Stimulated activated CD4-positive, alpha-beta T cell treated with anti-CD3 and anti-CD28 coated beads, Interleukin-12 subunit alpha, Interleukin-12 subunit beta, amount 100 ng/mL, for 48 hours (primary cell): ENCODE measurements around the gene RWDD2A.

ENCODE experiments used
- DNase-seq, 3 donors: peaks; one replicate each; pipeline ENCODE4 v3.0.0-alpha.2; 2020; ENCODE audit warnings: low read depth in 2 of 3, low spot score in 1 of 3

RWDD2A gene

GRCh38 chr6:83198486-83199172 lies 5.5 kb downstream of the RWDD2A start:
- no peak for DNase-seq

GRCh38 chr6:83199173-83199862 lies 6.2 kb downstream of the RWDD2A start:
- DNase-seq: no peak

- DNase-seq: no peak
Measured at GRCh38 chr6:83199863-83200225, 6.7 kb downstream of the RWDD2A start.

GRCh38 chr6:83202031-83202430 lies 8.9 kb downstream of the RWDD2A start:
- no peak for DNase-seq

GRCh38 chr6:83215131-83216047 lies 22.2 kb downstream of the RWDD2A start:
- DNase-seq: peak; percentile 26 to 44 (median 28)

GRCh38 chr6:83216806-83217205 lies 23.6 kb downstream of the RWDD2A start:
- DNase-seq: no peak

GRCh38 chr6:83218646-83219045 lies 25.5 kb downstream of the RWDD2A start:
- DNase-seq: no peak

- no peak for DNase-seq
Measured at GRCh38 chr6:83220121-83220520, 27.0 kb downstream of the RWDD2A start.

GRCh38 chr6:83221276-83221675 lies 28.1 kb downstream of the RWDD2A start:
- DNase-seq: no peak

GRCh38 chr6:83221889-83222479 lies 28.8 kb downstream of the RWDD2A start:
- DNase-seq: no peak

- no peak for DNase-seq
Measured at GRCh38 chr6:83226517-83226916, 33.4 kb downstream of the RWDD2A start.

- no peak for DNase-seq
Measured at GRCh38 chr6:83231146-83231545, 38.0 kb downstream of the RWDD2A start.

- no peak for DNase-seq
Measured at GRCh38 chr6:83247471-83247870, 54.3 kb downstream of the RWDD2A start.
